GM18526 (cell line): ENCODE measurements around the gene STX12.

Experiments
- POLR2A ChIP-seq: IDR thresholded peaks from 3 replicates; pipeline ENCODE4 v1.6.1; 2011; ENCODE audit not compliant: insufficient read length; ENCODE audit errors: extremely low read depth

The STX12 gene

DNA sequence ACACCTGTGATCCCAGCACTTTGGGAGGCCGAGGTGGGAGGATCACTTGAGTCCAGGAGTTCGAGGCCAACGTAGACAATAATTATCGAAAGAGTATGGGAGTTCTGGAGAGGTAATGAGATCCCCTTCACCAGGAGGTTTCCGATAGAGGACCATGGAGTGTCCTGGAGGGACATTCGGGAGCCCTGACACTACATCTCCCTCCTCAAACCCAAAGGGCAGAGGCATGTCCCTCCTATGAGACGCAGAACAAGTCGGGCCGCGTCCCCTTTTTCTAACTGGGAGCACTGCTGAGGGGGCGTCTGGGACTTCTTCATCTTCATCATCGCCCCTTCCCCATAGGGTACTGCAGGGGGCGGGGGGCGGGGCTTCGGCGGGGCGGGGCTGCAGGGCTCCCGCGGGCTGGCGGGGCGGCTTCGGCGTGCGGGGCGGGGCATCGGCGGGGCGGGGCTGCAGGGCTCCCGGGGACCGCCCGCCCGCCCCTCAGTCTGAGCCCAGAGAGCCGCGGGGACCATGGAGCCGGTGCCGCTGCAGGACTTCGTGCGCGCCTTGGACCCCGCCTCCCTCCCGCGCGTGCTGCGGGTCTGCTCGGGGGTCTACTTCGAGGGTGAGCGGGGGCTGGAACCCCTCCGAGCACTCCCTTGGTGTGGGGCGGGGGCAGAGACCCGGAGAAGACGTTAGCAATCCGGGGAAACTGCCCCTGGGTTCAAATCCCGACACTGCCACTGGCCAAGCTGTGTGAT, 99.2 kb downstream of the STX12 start, which contains the start of gene THEMIS2:
TSS of gene THEMIS2 (plus strand) at position 486 of the 743 bp plus-strand sequence. CDS start at position 514, 28 bp downstream.
- peak; percentile 86 for TF ChIP-seq POLR2A

- no peak for TF ChIP-seq POLR2A
Measured at GRCh38 chr1:27872802-27873551, 100.0 kb downstream of the STX12 start.

- peak; percentile 18 for TF ChIP-seq POLR2A
Measured at GRCh38 chr1:27873671-27874384, 100.8 kb downstream of the STX12 start.
